A549 treated with ZK216348 at 1 μM for 4 hours (cell line): ENCODE data around the gene DPY19L1. TPM values are rescaled to one million over a fixed set of nuclear protein-coding genes. Genes with fewer than 3 reads are reported as not detected.

ENCODE experiments used
- total RNA-seq: library from RNA; stranded (reverse); fragments of 200-300 nt; extraction: Qiagen RNA extraction; gene quantifications from 5 replicates; pipeline ENCODE4 v1.2.3, GENCODE V29; 2022; ENCODE audit warnings: low read depth

The DPY19L1 gene
- total RNA-seq, result 25.6 to 54.0 TPM (median 45.7 TPM) in 5 replicates

GRCh38 chr7:35037211-35037525 lies at the start of gene DPY19L1:
DPY19L1 (minus strand) TSS chr7:35037485; CDS start chr7:35037394, 91 bp downstream.

Other genes with a start within 250 kb of the DPY19L1 start
- gene TBX20, start 216.6 kb upstream of the DPY19L1 start, total RNA-seq, result 1.6 to 2.9 TPM (median 1.8 TPM) in 5 replicates